ENCODE results near the gene CD80. TPM values are rescaled to one million over a fixed set of nuclear protein-coding genes. Genes with fewer than 3 reads are reported as not detected.
A peak's percentile ranks its signal among the peaks of the same experiment; 100 is the strongest.

CD80 gene
- total RNA-seq, 1 experiment from 2014 or later, result not detected

DNA sequence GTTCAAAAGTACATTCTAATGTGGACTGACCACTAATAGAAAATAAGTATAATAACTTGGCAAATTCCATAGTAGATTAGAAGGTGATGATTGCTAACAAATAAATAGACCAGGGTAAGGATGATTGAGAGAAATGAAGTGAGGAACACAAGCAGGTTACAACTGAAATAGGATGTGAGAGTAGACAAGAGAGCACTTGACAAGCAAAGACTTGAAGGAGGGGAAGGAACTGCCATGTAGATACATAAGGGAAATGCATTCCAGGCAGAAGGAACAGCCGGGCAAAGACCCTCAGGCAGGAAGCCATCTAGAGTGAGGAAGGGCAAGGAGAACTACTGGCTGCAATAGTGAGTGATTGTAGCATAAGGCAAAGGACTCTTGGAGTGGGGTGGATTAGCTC, 43.3 kb upstream of the CD80 start:
- no peaks in the 10 kb centered on the region for H3K27me3 ChIP-seq (replicated peaks; ENCODE audit: insufficient read depth, low read depth, low read length, poor library complexity)
- DNase-seq (ENCODE audit: low spot score), result no peak
- no peaks in the 10 kb centered on the region for H3K4me1 ChIP-seq (ENCODE audit: insufficient read depth, low read length, poor library complexity, severe bottlenecking)
- ChIA-PET CTCF (no interaction called here), POLR2A (ENCODE audit: low non-redundant PET) (no interaction called here)
- no peak overlapping the region for H3K4me3 ChIP-seq (ENCODE audit: low read depth, low read length, poor library complexity, severe bottlenecking)
- BruUV-seq (replicated peaks), result no TSS peak
- H3K27ac ChIP-seq (ENCODE audit: low read depth, low read length, poor library complexity, severe bottlenecking), result no peak overlapping the region
- intact Hi-C loops (cut with micrococcal nuclease; ENCODE audit: unreplicated experiment), result no loop called here
- no peaks in the 10 kb centered on the region for H3K36me3 ChIP-seq (ENCODE audit: insufficient read depth, low read length, poor library complexity, severe bottlenecking)
- TF ChIP-seq, protein P1, sequence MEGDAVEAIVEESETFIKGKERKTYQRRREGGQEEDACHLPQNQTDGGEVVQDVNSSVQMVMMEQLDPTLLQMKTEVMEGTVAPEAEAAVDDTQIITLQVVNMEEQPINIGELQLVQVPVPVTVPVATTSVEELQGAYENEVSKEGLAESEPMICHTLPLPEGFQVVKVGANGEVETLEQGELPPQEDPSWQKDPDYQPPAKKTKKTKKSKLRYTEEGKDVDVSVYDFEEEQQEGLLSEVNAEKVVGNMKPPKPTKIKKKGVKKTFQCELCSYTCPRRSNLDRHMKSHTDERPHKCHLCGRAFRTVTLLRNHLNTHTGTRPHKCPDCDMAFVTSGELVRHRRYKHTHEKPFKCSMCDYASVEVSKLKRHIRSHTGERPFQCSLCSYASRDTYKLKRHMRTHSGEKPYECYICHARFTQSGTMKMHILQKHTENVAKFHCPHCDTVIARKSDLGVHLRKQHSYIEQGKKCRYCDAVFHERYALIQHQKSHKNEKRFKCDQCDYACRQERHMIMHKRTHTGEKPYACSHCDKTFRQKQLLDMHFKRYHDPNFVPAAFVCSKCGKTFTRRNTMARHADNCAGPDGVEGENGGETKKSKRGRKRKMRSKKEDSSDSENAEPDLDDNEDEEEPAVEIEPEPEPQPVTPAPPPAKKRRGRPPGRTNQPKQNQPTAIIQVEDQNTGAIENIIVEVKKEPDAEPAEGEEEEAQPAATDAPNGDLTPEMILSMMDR (conservative IDR thresholded peaks at IDR 0.05; ENCODE audit: low read depth, low read length), result no peak
- TF ChIP-seq EZH2 (IDR thresholded peaks at IDR 0.05; ENCODE audit: borderline replicate concordance, low read depth, low read length, poor library complexity, severe bottlenecking), result no peak
- no peaks in the 10 kb centered on the region for H3K9me3 ChIP-seq (ENCODE audit: low read depth, low read length, poor library complexity, severe bottlenecking)

DNA sequence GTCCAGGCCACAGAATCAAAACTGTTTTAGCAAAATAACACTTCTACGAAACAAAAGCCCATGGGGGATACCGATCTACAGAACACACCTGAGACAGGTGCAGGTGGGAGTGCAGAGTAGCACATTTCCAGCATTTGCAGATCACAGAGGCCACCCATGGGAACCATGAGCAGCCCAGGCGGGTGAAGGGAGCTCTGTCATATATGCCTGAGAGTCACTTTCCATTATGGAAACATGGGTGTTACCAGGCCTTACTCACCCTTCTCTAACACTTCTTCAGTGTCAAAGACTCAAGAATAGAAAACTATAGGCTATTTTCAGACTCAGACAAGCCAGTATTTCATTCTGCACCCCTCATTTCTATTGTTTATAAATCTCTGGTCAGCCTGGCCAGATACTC, 41.7 kb upstream of the CD80 start:
- ChIA-PET CTCF (interaction anchor here (0.6 to 1.4 kb wide), 2 partner anchors 76 to 214 kb away, joined by 3 to 4 read pairs; no protein-coding TSS in a partner anchor), POLR2A (ENCODE audit: low non-redundant PET) (no interaction called here)
- H3K36me3 ChIP-seq (ENCODE audit: insufficient read depth, low read length, poor library complexity, severe bottlenecking), result no peaks in the 10 kb centered on the region
- H3K4me3 ChIP-seq (ENCODE audit: low read depth, low read length, poor library complexity, severe bottlenecking), result no peak overlapping the region
- no TSS peak for BruUV-seq (replicated peaks)
- no peaks in the 10 kb centered on the region for H3K9me3 ChIP-seq (ENCODE audit: low read depth, low read length, poor library complexity, severe bottlenecking)
- no peaks in the 10 kb centered on the region for H3K4me1 ChIP-seq (ENCODE audit: insufficient read depth, low read length, poor library complexity, severe bottlenecking)
- H3K27me3 ChIP-seq (replicated peaks; ENCODE audit: insufficient read depth, low read depth, low read length, poor library complexity), result no peaks in the 10 kb centered on the region
- no peak overlapping the region for H3K27ac ChIP-seq (ENCODE audit: low read depth, low read length, poor library complexity, severe bottlenecking)
- DNase-seq (ENCODE audit: low spot score), result no peak
- no peak for TF ChIP-seq EZH2 (IDR thresholded peaks at IDR 0.05; ENCODE audit: borderline replicate concordance, low read depth, low read length, poor library complexity, severe bottlenecking)
- TF ChIP-seq, protein P1 (conservative IDR thresholded peaks at IDR 0.05; ENCODE audit: low read depth, low read length), result no peak
- intact Hi-C loops (cut with micrococcal nuclease; ENCODE audit: unreplicated experiment), result loop anchor here (2.0 kb wide), 1 partner anchor 76 kb away; the partner anchor contains the start of gene COX17

DNA sequence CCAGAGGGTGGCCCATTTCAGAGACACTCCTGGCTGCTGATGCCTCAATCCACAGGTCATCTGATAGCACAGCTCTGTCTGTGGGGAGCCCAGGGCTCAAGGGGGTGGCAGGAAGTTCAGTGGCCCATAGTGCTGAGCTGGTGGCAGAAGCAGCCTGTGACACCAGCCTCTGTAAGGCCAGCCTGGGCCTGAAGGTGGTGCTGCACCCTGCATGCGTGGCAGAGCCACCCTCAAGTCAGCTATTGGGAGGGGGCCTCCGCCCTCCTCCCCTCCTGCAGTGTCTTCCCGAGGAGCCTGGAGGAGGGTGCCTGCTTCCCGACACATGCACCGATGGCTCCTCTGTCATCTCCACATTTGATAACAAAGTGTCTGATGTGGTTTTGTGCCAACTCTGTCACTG, 41.3 kb upstream of the CD80 start:
- intact Hi-C loops (cut with micrococcal nuclease; ENCODE audit: unreplicated experiment), result loop anchor here (2.0 kb wide), 1 partner anchor 76 kb away; the partner anchor contains the start of gene COX17
- no peaks in the 10 kb centered on the region for H3K27me3 ChIP-seq (replicated peaks; ENCODE audit: insufficient read depth, low read depth, low read length, poor library complexity)
- no TSS peak for BruUV-seq (replicated peaks)
- no peak for TF ChIP-seq EZH2 (IDR thresholded peaks at IDR 0.05; ENCODE audit: borderline replicate concordance, low read depth, low read length, poor library complexity, severe bottlenecking)
- TF ChIP-seq, protein P1 (conservative IDR thresholded peaks at IDR 0.05; ENCODE audit: low read depth, low read length), result peak; percentile 72
- H3K4me3 ChIP-seq (ENCODE audit: low read depth, low read length, poor library complexity, severe bottlenecking), result no peak overlapping the region
- H3K9me3 ChIP-seq (ENCODE audit: low read depth, low read length, poor library complexity, severe bottlenecking), result no peaks in the 10 kb centered on the region
- H3K36me3 ChIP-seq (ENCODE audit: insufficient read depth, low read length, poor library complexity, severe bottlenecking), result no peaks in the 10 kb centered on the region
- no peak overlapping the region for H3K27ac ChIP-seq (ENCODE audit: low read depth, low read length, poor library complexity, severe bottlenecking)
- peak; percentile 58 for DNase-seq (ENCODE audit: low spot score)
- H3K4me1 ChIP-seq (ENCODE audit: insufficient read depth, low read length, poor library complexity, severe bottlenecking), result no peaks in the 10 kb centered on the region
- ChIA-PET CTCF (interaction anchor here (0.6 to 1.4 kb wide), 2 partner anchors 76 to 214 kb away, joined by 3 to 4 read pairs; no protein-coding TSS in a partner anchor), POLR2A (ENCODE audit: low non-redundant PET) (no interaction called here)
